NCI-H2029 (cell line): ENCODE measurements around the gene C10orf88.
"Not testable (repeated sequence)": the region's sequence is repeated elsewhere in the genome, so short reads cannot be mapped to it uniquely, and the experiment has no call there.

ENCODE experiments used
- DNase-seq: peaks from one replicate; lab custom pipeline; 2025; lab: John Stamatoyannopoulos, UW

The C10orf88 gene

GRCh38 chr10:122957474-122957873 is 3.4 kb upstream of the C10orf88 start:
- DNase-seq, result no peak

GRCh38 chr10:122955892-122956291 is 1.9 kb upstream of the C10orf88 start:
- no peak for DNase-seq

- DNase-seq, result no peak
Observed at GRCh38 chr10:122954731-122955050, 664 bp upstream of the C10orf88 start.

- no peak for DNase-seq
Observed at GRCh38 chr10:122949296-122949695, 4.7 kb downstream of the C10orf88 start.

GRCh38 chr10:122939856-122940543 is 14.0 kb downstream of the C10orf88 start:
- DNase-seq, result no peak

- DNase-seq, result no peak
Observed at GRCh38 chr10:122939133-122939855, 14.7 kb downstream of the C10orf88 start.

GRCh38 chr10:122931088-122931906 is 22.7 kb downstream of the C10orf88 start:
- DNase-seq, result no peak

GRCh38 chr10:122930140-122930539 is 23.9 kb downstream of the C10orf88 start:
- DNase-seq, result no peak

GRCh38 chr10:122915700-122916099 is 38.3 kb downstream of the C10orf88 start:
- DNase-seq, result no peak

- DNase-seq, result no peak
Observed at GRCh38 chr10:122911889-122912484, 42.0 kb downstream of the C10orf88 start.

GRCh38 chr10:122910310-122910709 is 43.7 kb downstream of the C10orf88 start, which contains the start of gene FAM24A:
Gene FAM24A, plus strand, starts transcription at chr10:122910610. Its CDS starts 1,025 bp downstream, at chr10:122911635.
- DNase-seq, result no peak

- DNase-seq, result not testable (repeated sequence)
Observed at GRCh38 chr10:122903861-122904260, 50.2 kb downstream of the C10orf88 start.

GRCh38 chr10:122894261-122894944 is 59.6 kb downstream of the C10orf88 start:
- DNase-seq, result no peak

GRCh38 chr10:122884166-122884565 is 69.9 kb downstream of the C10orf88 start:
- no peak for DNase-seq

- DNase-seq, result no peak
Observed at GRCh38 chr10:122882766-122883165, 71.3 kb downstream of the C10orf88 start.
